Mesendoderm (in vitro differentiated cells): ENCODE measurements around the gene CAMTA1.

ENCODE experiments used
- DNase-seq: peaks from one replicate; pipeline ENCODE4 v3.0.0; 2013
- H2AK5ac ChIP-seq: 2 replicates; pipeline ENCODE4 v1.6.1; 2013; ENCODE audit warnings: low read length, inconsistent platforms
- H2BK120ac ChIP-seq: 2 replicates; pipeline ENCODE4 v1.6.1; 2013; ENCODE audit warnings: low read depth, mild to moderate bottlenecking, low read length, moderate library complexity, mixed read lengths
- H2BK15ac ChIP-seq: replicated peaks from 2 replicates; pipeline ENCODE4 v1.6.1; 2013; ENCODE audit warnings: low read depth, mild to moderate bottlenecking, moderate library complexity
- H2BK5ac ChIP-seq: 2 replicates; pipeline ENCODE4 v1.6.1; 2013; ENCODE audit warnings: low read length, inconsistent platforms
- H3K18ac ChIP-seq: 2 replicates; pipeline ENCODE4 v1.6.1; 2013; ENCODE audit warnings: mild to moderate bottlenecking, low read length, mixed read lengths
- H3K23ac ChIP-seq: one replicate; pipeline ENCODE4 v1.6.1; 2013; ENCODE audit warnings: low read length
- H3K27ac ChIP-seq: 2 replicates; pipeline ENCODE4 v1.5.1; 2013; ENCODE audit warnings: low read depth, mild to moderate bottlenecking, inconsistent platforms, low read length, moderate library complexity
- H3K27me3 ChIP-seq: 2 replicates; pipeline ENCODE4 v1.6.1; 2013; ENCODE audit warnings: low read length, control low read depth, mild to moderate bottlenecking, inconsistent platforms; ENCODE audit not compliant: insufficient read depth, poor library complexity
- H3K36me3 ChIP-seq: 2 replicates; pipeline ENCODE4 v1.6.1; 2013; ENCODE audit warnings: low read length, inconsistent platforms; ENCODE audit not compliant: control insufficient read depth, insufficient read depth
- H3K4ac ChIP-seq: one replicate; pipeline ENCODE4 v1.6.1; 2013; ENCODE audit warnings: low read depth, mild to moderate bottlenecking, low read length, moderate library complexity
- H3K4me1 ChIP-seq: 2 replicates; pipeline ENCODE4 v1.6.1; 2013; ENCODE audit warnings: low read depth, low read length, inconsistent platforms; ENCODE audit not compliant: control insufficient read depth
- H3K4me2 ChIP-seq: 2 replicates; pipeline ENCODE4 v1.6.1; 2013; ENCODE audit warnings: low read length
- H3K4me3 ChIP-seq: 2 replicates; pipeline ENCODE4 v1.5.1; 2013; ENCODE audit warnings: mild to moderate bottlenecking, low read length
- H3K56ac ChIP-seq: one replicate; pipeline ENCODE4 v1.6.1; 2013; ENCODE audit warnings: low read length
- H3K79me1 ChIP-seq: 2 replicates; pipeline ENCODE4 v1.6.1; 2013; ENCODE audit warnings: low read length, inconsistent platforms
- H3K79me2 ChIP-seq: 2 replicates; pipeline ENCODE4 v1.6.1; 2013; ENCODE audit warnings: mild to moderate bottlenecking, low read length; ENCODE audit not compliant: control insufficient read depth, insufficient read depth
- H3K9ac ChIP-seq: 2 replicates; pipeline ENCODE4 v1.6.1; 2013; ENCODE audit warnings: low read length, inconsistent platforms
- H4K5ac ChIP-seq: one replicate; pipeline ENCODE4 v1.6.1; 2013; ENCODE audit warnings: low read length
- H4K8ac ChIP-seq: one replicate; pipeline ENCODE4 v1.6.1; 2013; ENCODE audit warnings: low read depth, mild to moderate bottlenecking, control low read depth, low read length, moderate library complexity
- WGBS: extraction: QIAGEN DNeasy Blood & Tissue Kit; methylation state at CpG from one replicate; pipeline ENCODE4 v1.1.7; 2013; ENCODE audit warnings: low lambda C conversion rate, missing lambda C conversion rate; ENCODE audit not compliant: insufficient coverage; ENCODE audit errors: extremely low coverage; 5-methylcytosine and 5-hydroxymethylcytosine counted together

CAMTA1 gene

DNA sequence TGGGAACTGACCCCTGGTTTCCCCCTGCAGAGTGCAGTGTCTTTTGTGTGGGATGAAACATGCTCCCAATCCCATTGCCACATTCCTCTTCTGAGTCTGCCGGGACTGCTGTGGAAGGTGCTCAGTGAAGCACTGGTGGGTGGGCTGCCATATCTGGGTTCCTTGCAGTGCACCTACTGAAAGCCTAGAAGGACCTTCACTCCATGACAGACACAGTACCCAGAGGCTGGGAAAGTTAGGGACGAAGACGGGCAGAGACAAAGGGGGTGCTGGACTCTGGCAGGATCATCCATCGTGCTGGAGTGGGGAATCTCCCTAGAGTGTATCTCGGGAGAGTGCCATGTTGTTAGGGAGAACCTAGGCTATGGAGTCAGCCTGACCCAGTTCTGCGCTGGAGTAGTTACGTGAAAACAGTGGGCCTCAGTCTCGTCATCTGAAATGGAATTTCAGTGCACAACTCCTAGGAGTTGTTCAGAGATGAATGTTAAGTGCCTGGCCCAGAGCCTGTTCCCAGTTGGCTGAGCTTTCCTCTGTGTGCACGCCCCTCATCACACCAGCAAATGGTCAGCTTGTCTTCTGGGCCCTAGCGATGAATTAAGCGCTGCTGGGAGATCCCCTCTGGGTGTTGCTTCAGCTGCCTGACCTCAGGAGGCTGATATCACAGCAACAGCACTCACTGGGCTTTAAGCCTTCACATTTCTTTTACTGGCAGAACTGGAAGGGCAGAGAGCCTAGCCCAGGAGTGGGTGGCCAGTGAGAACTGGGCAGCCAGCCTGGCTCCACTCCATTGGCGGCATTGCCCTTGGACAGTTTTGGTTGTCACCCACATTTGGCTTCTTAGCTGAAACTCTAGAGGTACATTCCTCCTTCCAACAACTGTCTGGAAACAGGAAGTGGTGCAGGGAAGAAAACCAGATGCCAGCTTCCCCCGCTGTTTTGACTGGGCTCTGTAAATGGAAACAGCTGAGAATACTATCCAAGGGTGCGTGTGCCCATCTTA is 506.0 kb downstream of the CAMTA1 start:
- Histone ChIP-seq H4K5ac (no peak overlapping the region), H2BK120ac (no peak overlapping the region), H2AK5ac (no peak overlapping the region), H3K36me3 (no peaks in the 10 kb centered on the region), H3K9ac (no peak overlapping the region), H3K79me1 (no peaks in the 10 kb centered on the region), H4K8ac (no peak overlapping the region), H3K27ac (no peak overlapping the region), H3K79me2 (no peaks in the 10 kb centered on the region), H3K4ac (no peak overlapping the region), H3K23ac (no peak overlapping the region), H2BK5ac (no peak overlapping the region), H3K4me1 (no peaks in the 10 kb centered on the region), H3K18ac (no peak overlapping the region), H3K4me3 (no peak overlapping the region), H2BK15ac (no peak overlapping the region), H3K4me2 (no peak overlapping the region), H3K56ac (no peak overlapping the region), H3K27me3 (no peaks in the 10 kb centered on the region)
- no CpG with 5 or more reads among the region's 14 CpGs for WGBS
- DNase-seq, result no peak

GRCh38 chr1:7292036-7292681 is 506.9 kb downstream of the CAMTA1 start:
- DNase-seq, result no peak
- WGBS, result no CpG with 5 or more reads among the region's 10 CpGs
- H3K23ac ChIP-seq, result no peak overlapping the region
- H4K8ac ChIP-seq, result no peak overlapping the region
- H3K36me3 ChIP-seq, result no peaks in the 10 kb centered on the region
- no peak overlapping the region for H2BK120ac ChIP-seq
- H3K4me1 ChIP-seq, result no peaks in the 10 kb centered on the region
- H3K79me1 ChIP-seq, result no peaks in the 10 kb centered on the region
- H2AK5ac ChIP-seq, result no peak overlapping the region
- no peak overlapping the region for H3K56ac ChIP-seq
- H2BK15ac ChIP-seq, result no peak overlapping the region
- no peak overlapping the region for H3K4me2 ChIP-seq
- no peak overlapping the region for H3K4me3 ChIP-seq
- no peaks in the 10 kb centered on the region for H3K79me2 ChIP-seq
- no peak overlapping the region for H3K18ac ChIP-seq
- no peak overlapping the region for H3K4ac ChIP-seq
- H3K27me3 ChIP-seq, result no peaks in the 10 kb centered on the region
- H3K9ac ChIP-seq, result no peak overlapping the region
- no peak overlapping the region for H4K5ac ChIP-seq
- no peak overlapping the region for H2BK5ac ChIP-seq
- no peak overlapping the region for H3K27ac ChIP-seq

- Histone ChIP-seq H3K36me3 (no peaks in the 10 kb centered on the region), H3K4ac (no peak overlapping the region), H2BK5ac (no peak overlapping the region), H3K27me3 (no peaks in the 10 kb centered on the region), H2AK5ac (no peak overlapping the region), H3K4me1 (no peaks in the 10 kb centered on the region), H2BK120ac (no peak overlapping the region), H3K4me2 (no peak overlapping the region), H4K8ac (no peak overlapping the region), H3K27ac (no peak overlapping the region), H4K5ac (no peak overlapping the region), H2BK15ac (no peak overlapping the region), H3K18ac (no peak overlapping the region), H3K56ac (no peak overlapping the region), H3K79me1 (no peaks in the 10 kb centered on the region), H3K9ac (no peak overlapping the region), H3K23ac (no peak overlapping the region), H3K4me3 (no peak overlapping the region), H3K79me2 (no peaks in the 10 kb centered on the region)
- WGBS, result no CpG with 5 or more reads among the region's 17 CpGs
- DNase-seq, result no peak
Observed at GRCh38 chr1:7292714-7293419, 507.6 kb downstream of the CAMTA1 start.

DNA sequence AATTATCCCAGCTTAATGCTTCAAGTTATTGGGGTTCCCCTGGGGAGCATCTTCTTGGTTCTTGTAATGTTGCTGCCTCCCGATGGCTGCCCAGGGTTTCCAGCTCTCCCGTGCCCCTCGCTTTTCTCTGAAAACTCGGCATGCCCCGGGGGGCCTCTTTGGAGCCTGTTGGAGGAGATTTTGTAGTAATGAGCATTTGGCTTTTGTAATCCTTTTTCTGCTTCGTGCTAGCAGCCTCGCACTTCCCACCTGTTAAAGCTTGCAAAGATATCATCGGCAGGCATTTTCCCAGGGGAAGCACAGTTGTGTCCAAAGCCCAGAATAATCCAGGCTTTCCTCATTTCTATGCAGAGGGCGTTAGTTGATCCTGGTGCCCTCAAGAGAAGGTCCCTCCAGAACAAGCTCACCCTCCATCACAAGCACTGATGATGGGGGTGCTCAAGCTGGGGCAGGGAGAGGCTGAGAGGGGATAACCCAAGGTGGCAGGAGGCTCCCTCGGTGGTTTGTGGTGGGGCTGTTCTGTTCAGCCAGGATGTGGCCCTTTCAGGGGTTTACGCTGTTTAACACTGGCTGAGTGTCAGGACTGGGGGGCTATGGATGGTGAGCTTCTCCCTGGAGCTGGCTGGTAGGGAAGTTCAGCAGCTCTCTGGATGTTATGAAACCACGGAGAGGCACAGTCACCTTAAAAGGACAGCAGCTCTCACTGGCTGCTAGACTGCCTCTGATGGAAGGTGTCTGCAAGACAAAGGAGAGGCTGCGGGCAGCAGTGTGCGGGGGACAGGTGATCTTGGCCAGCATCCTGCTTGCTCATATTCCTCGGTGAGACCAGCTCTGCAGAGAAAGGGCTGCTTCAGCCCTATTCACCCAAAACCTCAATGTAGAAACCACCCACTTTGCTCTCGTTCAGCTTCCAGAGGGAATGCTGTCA is 508.7 kb downstream of the CAMTA1 start:
- Histone ChIP-seq H2BK5ac (no peak overlapping the region), H3K36me3 (no peaks in the 10 kb centered on the region), H2AK5ac (no peak overlapping the region), H3K4me1 (no peaks in the 10 kb centered on the region), H3K9ac (no peak overlapping the region), H3K4me2 (no peak overlapping the region), H3K56ac (no peak overlapping the region), H3K23ac (peak overlapping the region; percentile 34), H3K18ac (no peak overlapping the region), H4K5ac (no peak overlapping the region), H2BK15ac (no peak overlapping the region), H3K79me1 (no peaks in the 10 kb centered on the region), H2BK120ac (no peak overlapping the region), H3K79me2 (no peaks in the 10 kb centered on the region), H4K8ac (no peak overlapping the region), H3K27ac (no peak overlapping the region), H3K4me3 (no peak overlapping the region), H3K4ac (no peak overlapping the region), H3K27me3 (no peaks in the 10 kb centered on the region)
- DNase-seq, result no peak
- WGBS, result no CpG with 5 or more reads among the region's 16 CpGs

GRCh38 chr1:7294636-7295035 is 509.4 kb downstream of the CAMTA1 start:
- H3K27me3 ChIP-seq, result no peaks in the 10 kb centered on the region
- no peak overlapping the region for H3K9ac ChIP-seq

More at GRCh38 chr1:7294636-7295035, 509.4 kb downstream of the CAMTA1 start:
- peak overlapping the region; percentile 34 for H3K23ac ChIP-seq
- no peak overlapping the region for H2BK5ac ChIP-seq
- WGBS, result no CpG with 5 or more reads among the region's 7 CpGs
- no peak overlapping the region for H4K8ac ChIP-seq
- H3K4me2 ChIP-seq, result no peak overlapping the region
- peaks cover 2% of the 10 kb centered on the region for H3K4me1 ChIP-seq
- no peaks in the 10 kb centered on the region for H3K79me1 ChIP-seq
- H3K18ac ChIP-seq, result no peak overlapping the region
- no peak overlapping the region for H3K27ac ChIP-seq
- no peak overlapping the region for H3K4ac ChIP-seq
- no peak overlapping the region for H3K56ac ChIP-seq
- H3K36me3 ChIP-seq, result no peaks in the 10 kb centered on the region
- no peak overlapping the region for H3K4me3 ChIP-seq
- no peak overlapping the region for H2BK120ac ChIP-seq
- H2AK5ac ChIP-seq, result no peak overlapping the region
- DNase-seq, result no peak
- H4K5ac ChIP-seq, result no peak overlapping the region
- H3K79me2 ChIP-seq, result no peaks in the 10 kb centered on the region
- no peak overlapping the region for H2BK15ac ChIP-seq
